T47D (cell line): ENCODE results near the gene MYL12A.

Source experiments
- DNase-seq, 2 experiments: peaks; one replicate each; pipeline versions ENCODE4 v3.0.0 to v3.0.0-alpha.2; 2011 to 2012; ENCODE audit warnings: low read depth in 1 of 2, low spot score in 1 of 2
- JUND ChIP-seq: IDR thresholded peaks from 2 replicates; pipeline ENCODE4 v1.6.1; 2012; ENCODE audit warnings: low read depth
- in situ Hi-C: cut with HindIII; loops from 2 replicates; pipeline ENCODE4 v1.10.0; 2016; ENCODE audit warnings: low sequenced_read_pairs, low pct_unique_long_range_greater_than_20kb

MYL12A gene

DNA sequence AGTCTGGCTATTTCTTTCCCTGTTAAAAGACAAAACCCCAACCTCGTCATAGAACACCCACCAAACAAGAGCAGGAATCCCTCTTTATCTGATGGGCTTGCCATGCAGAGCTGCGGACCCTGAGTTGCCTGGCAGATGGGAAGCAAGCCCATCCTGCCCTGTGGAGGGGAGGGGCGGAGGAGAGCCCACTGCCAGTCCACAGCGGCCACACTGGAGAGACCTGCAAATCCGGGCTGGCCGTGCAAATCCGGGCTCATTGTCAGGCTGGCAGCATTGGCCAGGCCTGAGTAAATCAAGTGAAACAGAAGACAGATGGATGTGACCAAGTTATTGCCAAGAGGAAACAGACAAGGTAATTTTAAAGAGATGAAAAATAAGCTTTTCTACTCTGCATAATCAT, 36.3 kb downstream of the MYL12A start:
- DNase-seq, result peak in 1 of 2 experiments; percentile 38
- no peak for TF ChIP-seq JUND
- in situ Hi-C loops, result no loop called here

DNA sequence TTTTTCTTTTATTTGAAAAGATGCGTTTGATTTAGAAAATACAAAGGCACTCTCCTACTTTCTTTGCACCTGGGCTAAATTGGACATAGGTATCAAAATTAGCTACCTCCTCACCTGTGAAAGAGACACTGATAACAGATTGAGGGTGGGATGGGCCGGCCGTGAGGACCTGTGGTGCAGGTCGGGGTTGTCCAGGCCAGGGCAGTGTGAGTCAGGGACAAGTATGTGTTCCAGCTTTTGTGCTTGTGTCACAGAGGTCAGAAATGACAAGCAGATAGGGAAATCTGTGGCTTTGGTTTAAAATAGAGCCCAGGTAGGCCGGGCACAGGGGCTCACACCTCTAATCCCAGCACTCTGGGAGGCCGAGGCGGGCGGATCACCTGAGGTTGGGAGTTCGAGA, 36.9 kb downstream of the MYL12A start:
- TF ChIP-seq JUND, result no peak
- in situ Hi-C loops, result no loop called here
- DNase-seq, result no peak

DNA sequence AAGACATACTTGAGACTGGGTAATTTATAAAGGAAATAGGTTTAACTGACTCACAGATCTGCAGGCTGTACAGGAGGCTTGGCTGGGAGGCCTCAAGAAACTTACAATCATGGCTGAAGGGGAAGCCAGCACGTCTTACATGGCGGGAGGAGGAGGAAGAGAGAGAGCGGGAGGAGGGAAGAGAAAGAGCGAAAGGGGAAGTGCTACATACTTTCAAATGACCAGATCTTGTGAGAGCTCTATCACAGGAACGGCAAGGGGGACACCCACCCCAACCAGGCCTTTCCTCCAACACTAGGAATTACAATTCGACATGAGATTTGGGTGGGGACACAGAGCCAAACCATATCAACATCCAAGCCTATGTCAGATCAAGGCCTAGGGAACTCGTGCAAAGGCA, 38.6 kb downstream of the MYL12A start:
- in situ Hi-C loops, result no loop called here
- DNase-seq, result no peak
- TF ChIP-seq JUND, result no peak

DNA sequence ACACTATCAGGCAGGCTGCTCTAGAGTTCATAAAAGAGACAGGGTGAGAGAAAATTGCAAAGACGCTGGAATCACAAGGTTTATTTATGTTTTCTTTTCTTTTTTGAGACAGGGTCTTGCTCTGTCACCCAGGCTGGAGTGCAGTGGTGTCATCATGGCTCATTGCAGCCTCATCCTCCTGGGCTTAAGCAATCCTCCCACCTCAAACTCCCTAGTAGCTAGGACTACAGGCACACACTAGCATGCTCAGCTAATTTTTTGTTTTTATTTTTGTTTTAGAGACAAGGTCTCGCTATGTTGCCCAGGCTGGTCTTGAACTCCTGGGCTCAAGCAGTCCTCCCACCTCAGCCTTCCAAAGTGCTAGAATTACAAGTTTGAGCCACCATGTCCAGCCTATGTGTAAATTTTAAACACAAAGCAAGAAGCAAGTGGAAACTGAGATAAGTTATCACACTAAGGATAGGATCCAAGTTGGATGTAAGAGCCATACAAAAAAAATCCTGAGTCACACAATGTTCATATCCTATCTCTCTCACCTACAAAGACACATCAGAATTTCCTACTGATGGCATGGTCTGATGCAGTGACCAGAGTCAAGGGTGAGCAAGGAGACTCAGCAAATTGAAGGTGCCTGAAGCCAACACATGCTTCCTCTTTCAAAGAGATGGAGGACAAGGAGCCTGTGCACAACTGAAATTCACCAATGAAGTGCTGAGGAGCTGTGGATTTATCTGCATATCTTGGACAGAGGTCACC, 45.8 kb downstream of the MYL12A start:
- in situ Hi-C loops, result no loop called here
- TF ChIP-seq JUND, result no peak
- DNase-seq, result no peak

DNA sequence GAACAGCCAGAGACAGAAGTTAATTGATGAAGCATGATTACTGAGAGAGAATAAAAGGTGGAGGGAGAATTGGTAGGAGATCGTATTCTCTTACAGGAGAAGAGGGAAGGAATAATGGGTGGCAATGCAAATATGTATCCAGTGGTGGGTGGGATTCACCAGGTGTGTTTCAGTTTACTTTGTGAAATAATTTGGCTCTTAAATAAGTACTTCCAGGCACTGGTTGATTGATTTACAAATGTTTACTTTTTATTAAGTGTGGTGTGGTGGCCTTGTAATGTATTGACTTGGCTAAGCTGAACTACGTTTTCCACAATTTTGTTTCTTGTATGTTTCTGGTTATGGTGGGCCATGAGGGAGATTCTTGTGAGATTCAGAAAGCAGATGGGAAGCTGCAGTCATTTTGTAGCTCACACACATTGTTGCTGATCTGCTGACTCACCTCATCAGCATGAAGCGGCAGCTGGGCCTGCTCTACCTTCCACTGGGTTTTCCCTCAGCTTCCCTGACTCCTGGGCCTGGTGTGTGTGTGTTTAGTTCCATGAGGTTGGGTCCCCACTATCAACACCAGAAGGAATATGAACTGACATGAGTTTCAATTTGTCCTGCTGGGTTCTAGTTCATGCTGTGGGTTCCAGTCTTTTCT, 47.0 kb downstream of the MYL12A start:
- in situ Hi-C loops, result no loop called here
- DNase-seq, result no peak
- no peak for TF ChIP-seq JUND

DNA sequence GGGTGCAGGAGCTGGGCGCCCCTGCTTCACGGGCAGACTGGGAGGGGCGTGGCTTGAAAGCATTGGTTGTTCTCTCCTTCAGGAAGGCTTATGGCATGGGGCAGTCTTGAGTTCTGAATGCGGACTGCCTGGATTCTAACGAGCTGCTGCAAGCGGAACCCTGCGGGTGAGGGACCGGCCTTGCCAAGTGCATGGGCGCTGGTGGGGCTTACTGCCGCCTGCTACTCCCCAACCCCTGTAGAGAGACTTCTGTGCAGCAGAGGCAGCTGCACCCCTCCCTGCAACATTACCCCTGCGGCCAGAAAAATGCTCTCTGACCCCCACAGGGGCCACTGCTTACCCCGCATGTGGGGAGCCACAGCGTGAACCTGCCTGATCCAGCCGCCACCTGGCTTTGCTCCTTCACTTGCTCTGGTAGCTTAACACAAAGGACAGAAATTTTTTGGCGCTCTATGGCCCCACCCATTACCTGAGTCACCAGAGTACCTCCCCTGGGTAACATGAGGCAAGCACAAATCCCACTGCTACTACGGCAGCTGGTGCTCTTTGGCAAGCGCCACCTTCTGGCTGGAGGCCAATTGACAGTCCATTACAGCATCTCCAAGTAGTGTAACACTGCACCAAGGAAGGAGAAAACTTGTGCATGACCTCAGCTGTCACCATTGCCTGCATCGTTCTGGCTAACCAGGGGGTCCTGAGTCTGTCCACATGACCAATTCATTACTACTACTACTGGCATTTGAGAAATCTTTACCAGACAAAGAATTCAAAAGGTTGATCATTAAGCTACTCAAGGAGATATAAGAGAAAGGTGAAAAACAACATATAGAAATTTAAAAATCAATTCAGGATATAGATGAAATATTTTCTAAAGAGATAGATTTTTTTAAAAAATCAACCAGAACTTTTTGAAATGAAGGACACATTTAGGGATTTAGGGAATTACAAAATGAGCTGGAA, 49.7 kb downstream of the MYL12A start:
- no peak for TF ChIP-seq JUND
- in situ Hi-C loops, result no loop called here
- DNase-seq, result peak; percentile 13 to 96

DNA sequence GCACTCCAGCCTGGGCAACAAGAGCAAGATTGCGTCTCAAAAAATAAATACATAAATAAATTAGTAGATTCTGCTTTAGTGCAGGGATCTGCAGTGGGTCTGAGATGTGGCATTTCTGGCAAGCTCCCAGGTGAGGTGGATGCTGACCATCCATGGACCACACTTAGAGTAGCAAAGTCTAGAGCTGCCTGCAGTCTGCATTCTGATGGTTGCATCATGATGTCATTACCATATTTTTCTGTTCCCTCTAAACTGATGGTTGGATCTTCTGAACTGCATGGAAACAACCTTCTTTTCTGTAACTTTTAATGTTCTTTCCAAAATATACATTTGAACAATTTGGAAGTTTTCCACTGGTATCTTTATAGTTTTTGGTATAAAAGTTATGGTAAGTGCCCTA, 57.2 kb downstream of the MYL12A start:
- in situ Hi-C loops, result no loop called here
- TF ChIP-seq JUND, result no peak
- DNase-seq, result no peak

DNA sequence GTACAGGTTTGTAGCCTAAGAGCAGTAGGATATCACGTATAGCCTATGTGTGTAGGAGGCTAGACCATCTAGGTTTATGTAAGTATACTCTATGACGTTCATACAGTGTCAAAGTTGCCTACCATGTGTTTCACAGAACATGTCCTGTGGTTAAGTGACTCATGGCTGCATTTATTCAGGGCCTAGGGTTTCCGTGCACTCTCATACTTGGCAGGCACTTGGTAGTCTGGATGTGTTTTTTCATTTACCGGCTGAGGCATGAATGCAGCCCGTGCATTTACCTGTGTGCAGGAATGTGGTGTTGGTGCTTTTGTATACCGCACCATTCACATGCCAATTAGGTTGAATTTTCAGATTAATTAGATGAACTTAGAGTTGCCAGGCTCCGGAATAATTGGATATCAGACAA, 57.8 kb downstream of the MYL12A start:
- TF ChIP-seq JUND, result no peak
- in situ Hi-C loops, result no loop called here
- no peak for DNase-seq
